Upper lobe of right lung (tissue), 1 donor: Measurements from ENCODE around the gene CDR2L. TPM values are rescaled to one million over a fixed set of nuclear protein-coding genes. Genes with fewer than 3 reads are reported as not detected.
"Not testable (repeated sequence)": the region's sequence is repeated elsewhere in the genome, so short reads cannot be mapped to it uniquely, and the experiment has no call there.

Source experiments
- ATAC-seq: fragments of 200-7000 bp; cut with Tn5 transposase; one replicate; pipeline ENCODE4 v1.9.1; 2020; ENCODE audit warnings: mild to moderate bottlenecking, moderate library complexity
- DNase-seq: peaks from one replicate; pipeline ENCODE4 v3.0.0-alpha.2; 2020
- H3K27ac ChIP-seq: fragments of 200-600 bp; one replicate; pipeline ENCODE4 v1.8.0; 2022
- H3K27me3 ChIP-seq: fragments of 200-600 bp; one replicate; pipeline ENCODE4 v1.8.0; 2022; ENCODE audit warnings: mild to moderate bottlenecking
- H3K36me3 ChIP-seq: fragments of 200-600 bp; one replicate; pipeline ENCODE4 v1.8.0; 2022
- H3K4me1 ChIP-seq: fragments of 200-600 bp; one replicate; pipeline ENCODE4 v1.8.0; 2022
- H3K4me3 ChIP-seq: fragments of 200-600 bp; one replicate; pipeline ENCODE4 v1.8.0; 2022; ENCODE audit warnings: mild to moderate bottlenecking
- H3K9me3 ChIP-seq: fragments of 200-600 bp; one replicate; pipeline ENCODE4 v1.8.0; 2022
- CTCF ChIP-seq: fragments of 200-600 bp; IDR thresholded peaks from one replicate; pipeline ENCODE4 v1.8.0; 2022; ENCODE audit warnings: antibody characterized with exemption
- intact Hi-C: fragments of 100-400 bp; cut with DNase I; formaldehyde crosslinking; loops from one replicate; pipeline ENCODE4 v1.11.0; 2022
- total RNA-seq: library from RNA; stranded (reverse); fragmentation: NEBNext Ultra II Directional; extraction: Animal tissue kit (Norgen Biotek cat#: 25700); gene quantifications from one replicate; pipeline ENCODE4 v1.2.1, GENCODE V29; 2021
- donor health status: DM: no; HTN: yes; CAD: no; lungs with severe emphysema.

CDR2L gene
- total RNA-seq, 1 donor from 2014 or later, result 21.8 TPM

GRCh38 chr17:75041656-75042280 is 54.3 kb downstream of the CDR2L start:
- Histone ChIP-seq H3K9me3 (no peaks in the 10 kb centered on the region), H3K4me1 (peaks cover 11% of the 10 kb centered on the region), H3K27me3 (no peaks in the 10 kb centered on the region), H3K36me3 (peaks cover 55% of the 10 kb centered on the region), H3K27ac (no peak overlapping the region), H3K4me3 (no peak overlapping the region)
- DNase-seq (no peak), ATAC-seq (no peak)
- intact Hi-C loops, result no loop called here
- TF ChIP-seq CTCF, result no peak

- ATAC-seq, intact Hi-C loops, H3K9me3 ChIP-seq, H3K27me3 ChIP-seq, H3K27ac ChIP-seq, DNase-seq, H3K4me3 ChIP-seq: not testable (repeated sequence)
- Histone ChIP-seq H3K4me1 (peaks cover 20% of the 10 kb centered on the region), H3K36me3 (peaks cover 43% of the 10 kb centered on the region)
These were observed 56.4 kb downstream of the CDR2L start for GRCh38 chr17:75043789-75044188.

- Histone ChIP-seq H3K27me3 (no peaks in the 10 kb centered on the region), H3K27ac (no peak overlapping the region)
These were observed 57.3 kb downstream of the CDR2L start for GRCh38 chr17:75044716-75045115.

GRCh38 chr17:75045946-75046406 is 58.5 kb downstream of the CDR2L start:
- peak overlapping the region; percentile 98 for H3K27ac ChIP-seq
- ATAC-seq, intact Hi-C loops, H3K27me3 ChIP-seq, DNase-seq, H3K9me3 ChIP-seq: not testable (repeated sequence)
- H3K36me3 ChIP-seq, result peaks cover 21% of the 10 kb centered on the region
- peak overlapping the region; percentile 98 for H3K4me3 ChIP-seq
- H3K4me1 ChIP-seq, result peaks cover 25% of the 10 kb centered on the region

More at GRCh38 chr17:75044716-75045115, 57.3 kb downstream of the CDR2L start:
- Histone ChIP-seq H3K4me3 (no peak overlapping the region), H3K4me1 (peaks cover 25% of the 10 kb centered on the region), H3K36me3 (peaks cover 34% of the 10 kb centered on the region), H3K9me3 (no peaks in the 10 kb centered on the region)
- DNase-seq (no peak), ATAC-seq (no peak)
- TF ChIP-seq CTCF, result no peak
- intact Hi-C loops, result no loop called here

GRCh38 chr17:75046407-75047289 is 59.2 kb downstream of the CDR2L start, which contains the start of the genes ATP5PD and KCTD2:
TSS of gene ATP5PD (minus strand) at chr17:75046969. CDS start at chr17:75042650, 4,319 bp downstream.
TSS of gene KCTD2 (plus strand) at chr17:75047225. CDS start at chr17:75047251, 26 bp downstream.
- Histone ChIP-seq H3K27ac (peak within 1 kb of the TSS; percentile 98), H3K27me3 (no peaks in the 10 kb centered on the region)
- intact Hi-C loops, result no loop called here

More at GRCh38 chr17:75046407-75047289, 59.2 kb downstream of the CDR2L start, which contains the start of the genes ATP5PD and KCTD2:
- Histone ChIP-seq H3K36me3 (peaks cover 15% of the 10 kb centered on the region), H3K4me3 (peak within 1 kb of the TSS; percentile 98), H3K4me1 (peaks cover 25% of the 10 kb centered on the region), H3K9me3 (no peaks in the 10 kb centered on the region)
- ATAC-seq (peak; percentile 100), DNase-seq (peak; percentile 98)
- TF ChIP-seq CTCF, result peak; percentile 7
